Pancreas (tissue), 10 donors: ENCODE measurements around the gene BPIFB4. TPM values are rescaled to one million over a fixed set of nuclear protein-coding genes. Genes with fewer than 3 reads are reported as not detected.
"Not testable (repeated sequence)": the region's sequence is repeated elsewhere in the genome, so short reads cannot be mapped to it uniquely, and the experiment has no call there.

Experiments used
- ATAC-seq, 4 donors: fragments of 200-7000 bp; cut with Tn5 transposase; one replicate each; pipeline versions ENCODE4 v1.8.0 to v1.9.1; 2020; ENCODE audit warnings: mild to moderate bottlenecking in 4 of 4, moderate library complexity in 4 of 4
- DNase-seq, 6 donors: peaks; one replicate each; pipeline ENCODE4 v3.0.0-alpha.2; 2020
- FAIRE-seq: peaks from 2 replicates; lab custom pipeline; 2012; peaks lifted over from hg19 to GRCh38; lab: Jason Lieb, UNC
- H3K27ac ChIP-seq, 4 donors: fragments of 200-600 bp; sonication (generic); 1 replicate in 3 of 4; 2 replicates in 1 of 4; pipeline versions ENCODE4 v1.5.0 to v1.8.0; 2020
- H3K27me3 ChIP-seq, 4 donors: fragments of 200-600 bp; one replicate each; pipeline ENCODE4 v1.8.0; 2021
- H3K36me3 ChIP-seq, 3 donors: fragments of 200-600 bp; sonication (generic) in 1 of 3; one replicate each; pipeline versions ENCODE4 v1.5.0 to v1.8.0; 2020 to 2021
- H3K4me1 ChIP-seq, 3 donors: fragments of 200-600 bp; one replicate each; pipeline ENCODE4 v1.8.0; 2021
- H3K4me3 ChIP-seq, 4 donors: fragments of 200-600 bp; sonication (generic) in 2 of 4; one replicate each; pipeline versions ENCODE4 v1.5.0 to v1.8.0; 2020 to 2021
- H3K9me3 ChIP-seq, 4 donors: fragments of 200-600 bp; one replicate each; pipeline ENCODE4 v1.8.0; 2021
- CTCF ChIP-seq, 4 donors: fragments of 200-600 bp; sonication (generic) in 3 of 4; IDR thresholded peaks; one replicate each; pipeline versions ENCODE4 v1.5.0 to v1.8.0; 2021; ENCODE audit warnings: antibody characterized with exemption in 4 of 4
- WGBS, 2 donors: extraction: QIAGEN DNeasy Blood & Tissue Kit; methylation state at CpG; one replicate each; pipeline ENCODE4 v1.1.7; 2013; 5-methylcytosine and 5-hydroxymethylcytosine counted together
- intact Hi-C, 3 donors: fragments of 100-400 bp; cut with DNase I; formaldehyde crosslinking; loops; one replicate each; pipeline versions ENCODE4 v1.11.1 to v1.14.2; 2022
- polyA plus RNA-seq, 2 donors: library from polyadenylated mRNA; stranded (reverse); fragments of 200-250 nt; gene quantifications; one replicate each; pipeline ENCODE4 v1.2.3, GENCODE V29; 2013
- total RNA-seq, 6 donors: library from RNA; stranded (reverse); fragmentation: NEBNext Ultra II Directional in 4 of 6; extraction: Animal tissue kit (Norgen Biotek cat#: 25700) in 4 of 6; gene quantifications; one replicate each; pipeline versions ENCODE4 v1.2.1 to v1.2.4, GENCODE V29; 2021 to 2023
- donor health status: healthy with polysubstance abuse.
- donor health status: DM: no; HTN: no; CAD: no; lungs with moderate emphysema.
- donor health status: DM: no; HTN: no; CAD: no.
- donor health status: control.
- donor health status: control.
- donor health status: Bipolar disorder and iron deficiency.
- donor health status: DM: yes; HTN: yes; CAD: no.
- donor health status: DM: no; HTN: no; CAD: no.
- donor health status: DM: no; HTN: no; CAD: no.
- donor health status: DM: yes; HTN: yes; CAD: no.

BPIFB4 gene
- total and polyA plus RNA-seq, 8 donors, result not detected

- no peak for ATAC-seq
- 91 to 94% methylated on average over 3 of the region's 3 CpGs for WGBS, 2 donors
- Histone ChIP-seq H3K36me3 (no peaks in the 10 kb centered on the region), H3K9me3 (no peaks in the 10 kb centered on the region), H3K4me1 (peaks cover 0 to 12% (median 9%) of the 10 kb centered on the region in 3 donors), H3K4me3 (no peak overlapping the region), H3K27me3 (no peaks in the 10 kb centered on the region), H3K27ac (no peak overlapping the region)
- TF ChIP-seq CTCF (IDR thresholded peaks at IDR 0.05), result no peak
- intact Hi-C loops, result no loop called here
- no peak for FAIRE-seq
- DNase-seq, result no peak
These were observed 41.5 kb downstream of the BPIFB4 start for GRCh38 chr20:33120934-33121333.

- H3K27ac ChIP-seq, DNase-seq, H3K27me3 ChIP-seq, FAIRE-seq, H3K4me3 ChIP-seq, intact Hi-C loops, H3K9me3 ChIP-seq, H3K36me3 ChIP-seq, ATAC-seq: not testable (repeated sequence)
- WGBS, 2 donors, result 53 to 56% methylated on average over 1 of the region's 1 CpG
- peaks cover 0 to 22% (median 15%) of the 10 kb centered on the region in 3 donors for H3K4me1 ChIP-seq
These were observed 42.9 kb downstream of the BPIFB4 start for GRCh38 chr20:33122297-33122696.

GRCh38 chr20:33124261-33124660 lies 44.8 kb downstream of the BPIFB4 start:
- H3K9me3 ChIP-seq, result no peaks in the 10 kb centered on the region
- H3K27me3 ChIP-seq, result no peaks in the 10 kb centered on the region
- ATAC-seq (peak in 3 of 4 donors; percentile 34 to 41 (median 35)), FAIRE-seq (no peak), DNase-seq (peak in 2 of 6 donors; percentile 20 to 33)
- 60 to 65% methylated on average over 2 of the region's 2 CpGs for WGBS, 2 donors
- no peak overlapping the region for H3K27ac ChIP-seq
- H3K4me3 ChIP-seq, result no peak overlapping the region
- H3K4me1 ChIP-seq, result peaks cover 4 to 28% (median 27%) of the 10 kb centered on the region in 3 donors
- H3K36me3 ChIP-seq, result no peaks in the 10 kb centered on the region
- intact Hi-C loops, result no loop called here
- TF ChIP-seq CTCF (IDR thresholded peaks at IDR 0.05), result no peak

- peak in 2 of 6 donors; percentile 39 to 43 for DNase-seq
These were observed 45.6 kb downstream of the BPIFB4 start for GRCh38 chr20:33124994-33125393.

GRCh38 chr20:33125983-33126382 lies 46.5 kb downstream of the BPIFB4 start:
- DNase-seq (no peak), FAIRE-seq (no peak), ATAC-seq (peak in 3 of 4 donors; percentile 33 to 46 (median 35))
- H3K27ac ChIP-seq, result no peak overlapping the region
- TF ChIP-seq CTCF (IDR thresholded peaks at IDR 0.05), result no peak
- no peak overlapping the region for H3K4me3 ChIP-seq
- intact Hi-C loops, result no loop called here
- H3K36me3 ChIP-seq, result no peaks in the 10 kb centered on the region
- WGBS, 2 donors, result 40 to 42% methylated on average over 6 of the region's 6 CpGs
- peaks cover 4 to 32% (median 28%) of the 10 kb centered on the region in 3 donors for H3K4me1 ChIP-seq
- no peaks in the 10 kb centered on the region for H3K27me3 ChIP-seq
- H3K9me3 ChIP-seq, result no peaks in the 10 kb centered on the region

More at GRCh38 chr20:33124994-33125393, 45.6 kb downstream of the BPIFB4 start:
- no peak for TF ChIP-seq CTCF (IDR thresholded peaks at IDR 0.05)
- peak; percentile 46 to 71 (median 63) for ATAC-seq
- H3K27me3 ChIP-seq, result no peaks in the 10 kb centered on the region
- peaks cover 4 to 28% (median 27%) of the 10 kb centered on the region in 3 donors for H3K4me1 ChIP-seq
- H3K9me3 ChIP-seq, result no peaks in the 10 kb centered on the region
- H3K4me3 ChIP-seq, result no peak overlapping the region
- intact Hi-C loops, result no loop called here
- H3K36me3 ChIP-seq, result no peaks in the 10 kb centered on the region
- 54 to 56% methylated on average over 6 of the region's 6 CpGs for WGBS, 2 donors
- peak overlapping the region in 1 of 4 donors; percentile 17 for H3K27ac ChIP-seq
- no peak for FAIRE-seq
